Gastroesophageal sphincter (tissue), 3 donors: Measurements from ENCODE around the gene TIGAR.

Experiments
- CTCF ChIP-seq, 4 experiments: fragments of 200-600 bp in 2 of 4; fragments of 450-650 bp in 2 of 4; sonication (generic) in 1 of 4; IDR thresholded peaks; one replicate each; pipeline ENCODE4 v1.5.1; 2017 to 2019; ENCODE audit warnings: antibody characterized with exemption in 4 of 4, mild to moderate bottlenecking in 2 of 4, moderate library complexity in 2 of 4
- EP300 ChIP-seq: sonication (generic); formaldehyde crosslinking; IDR thresholded peaks from one replicate; pipeline ENCODE4 v1.6.1; 2017; ENCODE audit warnings: antibody characterized with exemption, mild to moderate bottlenecking
- POLR2A ChIP-seq, 2 donors: fragments of 450-650 bp; IDR thresholded peaks; one replicate each; pipeline ENCODE4 v1.6.1; 2017; ENCODE audit warnings: antibody characterized with exemption in 2 of 2, mild to moderate bottlenecking in 2 of 2, moderate library complexity in 1 of 2

- TF ChIP-seq CTCF (IDR thresholded peaks at IDR 0.05) (no peak), POLR2A (IDR thresholded peaks at IDR 0.05) (no peak), EP300 (no peak)
Measured at GRCh38 chr12:4296751-4297150, 24.3 kb upstream of the TIGAR start.
